Spleen (tissue), 7 donors: ENCODE measurements around the gene ZNF71.

ENCODE experiments used
- CTCF ChIP-seq, 11 experiments: fragments of 200-600 bp in 7 of 11; fragments of 450-650 bp in 4 of 11; sonication (generic) in 4 of 11; IDR thresholded peaks in 8 of 11; conservative IDR thresholded peaks in 3 of 11; 1 replicate in 7 of 11; 2 replicates in 4 of 11; pipeline versions ENCODE4 v1.4.0 to v1.8.0; 2016 to 2021; ENCODE audit warnings: antibody characterized with exemption in 11 of 11, inconsistent platforms in 4 of 11, mild to moderate bottlenecking in 1 of 11
- POLR2A ChIP-seq, 3 donors: fragments of 450-650 bp; IDR thresholded peaks; one replicate each; pipeline ENCODE4 v1.5.1; 2017; ENCODE audit warnings: antibody characterized with exemption in 3 of 3, mild to moderate bottlenecking in 1 of 3
- POLR2AphosphoS5 ChIP-seq, 3 donors: sonication (generic); formaldehyde crosslinking; IDR thresholded peaks; one replicate each; pipeline ENCODE4 v1.5.1; 2017; ENCODE audit warnings: antibody characterized with exemption in 3 of 3
- donor health status: DM: no; HTN: no; CAD: no; lungs with moderate emphysema.
- donor health status: DM: no; HTN: no; CAD: no.
- donor health status: DM: no; HTN: no; CAD: no.

GRCh38 chr19:56668676-56669075 is 73.6 kb downstream of the ZNF71 start:
- TF ChIP-seq POLR2AphosphoS5 (IDR thresholded peaks at IDR 0.05) (no peak), CTCF (IDR thresholded peaks at IDR 0.05 in 8 of 11, conservative IDR thresholded peaks at IDR 0.05 in 3 of 11) (no peak), POLR2A (IDR thresholded peaks at IDR 0.05) (no peak)
